Measurements from ENCODE around the gene PRKACA.

PRKACA gene

DNA sequence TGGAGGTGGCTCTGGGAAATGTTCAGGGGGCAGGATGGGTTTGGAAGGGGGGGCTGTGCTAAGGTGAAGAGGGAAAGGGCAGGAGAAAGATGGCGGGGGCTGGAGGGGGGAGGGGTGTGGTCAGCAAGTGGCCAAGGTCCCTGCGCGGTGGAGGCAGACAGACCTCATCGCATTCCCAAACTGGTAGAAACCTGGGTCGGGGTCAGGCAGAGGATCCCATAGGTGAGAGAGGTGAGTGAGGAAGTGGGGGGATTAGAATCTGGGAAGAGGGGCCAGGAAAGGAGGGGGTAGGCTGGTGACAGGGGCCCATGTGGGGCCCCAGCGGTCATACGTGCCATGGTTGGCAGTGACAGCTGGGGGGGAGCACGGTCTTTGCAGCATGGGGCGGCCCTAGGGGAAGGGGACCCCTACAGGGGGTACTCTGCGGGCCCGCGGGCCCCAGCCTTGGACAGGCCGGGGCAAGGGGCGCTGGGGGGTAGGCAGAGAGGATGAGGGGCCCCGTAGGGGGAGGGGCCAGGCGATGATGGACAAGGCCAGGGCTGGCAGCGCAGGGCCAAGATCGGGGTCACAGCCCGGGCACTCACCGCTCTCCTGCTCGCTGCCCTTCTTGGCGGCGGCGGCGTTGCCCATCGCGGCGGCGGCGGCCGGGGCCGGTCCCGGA, 514 bp downstream of the PRKACA start:
- DNase-seq (ENCODE audit: low read depth in 2 of 2) = no peak

GRCh38 chr19:14116525-14116917, 1.0 kb downstream of the PRKACA start:
- no peak for DNase-seq (ENCODE audit: low read depth in 2 of 2)

- DNase-seq (ENCODE audit: low read depth in 2 of 2) = no peak
Observed at GRCh38 chr19:14115756-14116155, 1.8 kb downstream of the PRKACA start.

GRCh38 chr19:14114854-14115253, 2.7 kb downstream of the PRKACA start:
- DNase-seq (ENCODE audit: low read depth in 2 of 2) = peak; percentile 36 to 44

DNA sequence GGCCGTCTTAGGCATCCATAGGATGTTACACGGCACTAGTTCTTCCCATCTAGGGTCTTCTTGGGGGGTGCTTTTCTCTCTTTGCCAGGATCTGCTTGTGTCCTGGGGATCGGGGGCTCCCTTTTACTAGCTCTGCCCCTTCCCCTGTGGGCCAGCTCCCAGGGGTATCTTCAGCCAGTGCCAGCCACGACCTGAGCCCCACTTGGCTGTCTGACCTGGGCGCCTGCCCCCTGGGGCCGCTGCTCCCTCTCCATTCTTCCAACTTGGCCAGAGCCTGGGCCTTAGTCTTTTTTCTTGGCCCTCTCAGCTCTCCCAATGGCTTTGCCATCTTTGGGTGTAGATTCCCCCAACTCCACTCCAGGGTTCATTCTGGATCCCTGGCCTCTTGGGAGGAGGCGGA, 3.1 kb downstream of the PRKACA start:
- no peak for DNase-seq (ENCODE audit: low read depth in 2 of 2)

GRCh38 chr19:14113762-14114414, 3.7 kb downstream of the PRKACA start:
- DNase-seq (ENCODE audit: low read depth in 2 of 2) = peak; percentile 45 to 60

- no peak for DNase-seq (ENCODE audit: low read depth in 2 of 2)
Observed at GRCh38 chr19:14112809-14113385, 4.7 kb downstream of the PRKACA start.

DNA sequence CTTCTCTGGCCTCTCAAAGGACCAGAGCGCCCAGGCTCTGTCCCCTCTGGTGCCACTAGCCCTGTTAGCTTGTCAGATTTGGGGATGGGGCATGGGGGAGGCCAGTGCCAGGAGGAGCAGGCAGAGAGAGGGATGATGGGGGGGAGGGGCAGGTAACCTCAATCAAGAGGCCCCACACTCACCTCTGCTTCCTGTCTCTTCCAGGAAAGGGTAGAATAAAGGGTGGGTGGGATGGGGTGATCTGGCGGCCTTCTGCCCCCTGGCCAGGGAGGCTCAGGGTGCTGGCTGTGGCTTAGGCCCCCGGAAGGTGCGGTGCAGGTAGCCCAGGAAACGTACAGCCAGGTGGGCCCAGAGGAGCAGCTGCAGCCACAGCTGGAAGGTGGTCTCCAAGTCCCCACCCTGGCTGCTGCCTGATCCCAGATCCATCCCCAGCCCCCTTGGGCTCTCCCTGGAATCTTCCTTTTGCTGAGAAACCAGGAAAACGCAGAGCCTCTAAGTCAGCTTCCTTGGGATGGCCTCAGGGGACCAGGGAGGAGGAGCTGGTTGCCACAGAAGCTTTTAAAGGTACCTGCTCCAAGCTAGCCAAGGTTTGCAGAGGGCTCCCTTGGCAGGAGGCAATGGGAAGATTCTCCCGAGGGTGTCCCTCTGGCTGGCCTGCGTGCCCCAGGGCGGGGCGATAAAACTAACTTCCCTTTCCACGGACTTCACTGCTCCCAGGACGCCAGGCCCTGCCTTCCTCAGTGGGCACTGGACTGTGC, 5.3 kb downstream of the PRKACA start:
- no peak for DNase-seq (ENCODE audit: low read depth in 2 of 2)

- DNase-seq (ENCODE audit: low read depth in 2 of 2) = no peak
Observed at GRCh38 chr19:14111486-14111885, 6.1 kb downstream of the PRKACA start.

DNA sequence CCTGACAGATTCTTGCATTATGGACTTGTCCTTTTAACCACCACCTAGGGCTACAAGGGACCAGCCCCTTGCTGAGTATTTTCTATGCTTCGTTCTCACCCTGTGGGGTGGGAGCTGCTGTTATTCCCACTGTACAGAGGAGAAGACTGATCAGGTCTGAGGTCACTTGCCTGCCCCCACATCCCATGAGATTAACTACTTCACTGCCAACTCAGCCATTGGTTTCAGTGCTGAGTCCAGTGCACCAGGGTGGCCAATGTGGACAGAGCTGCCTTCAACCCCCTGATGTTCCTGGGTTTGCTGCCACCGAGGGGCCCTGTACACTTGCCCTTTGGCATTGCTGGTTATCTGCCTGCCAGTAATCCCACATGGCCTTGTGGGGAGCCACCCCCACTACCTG, 6.9 kb downstream of the PRKACA start:
- DNase-seq (ENCODE audit: low read depth in 2 of 2) = no peak

- DNase-seq (ENCODE audit: low read depth in 2 of 2) = no peak
Observed at GRCh38 chr19:14107581-14108461, 9.7 kb downstream of the PRKACA start.

DNA sequence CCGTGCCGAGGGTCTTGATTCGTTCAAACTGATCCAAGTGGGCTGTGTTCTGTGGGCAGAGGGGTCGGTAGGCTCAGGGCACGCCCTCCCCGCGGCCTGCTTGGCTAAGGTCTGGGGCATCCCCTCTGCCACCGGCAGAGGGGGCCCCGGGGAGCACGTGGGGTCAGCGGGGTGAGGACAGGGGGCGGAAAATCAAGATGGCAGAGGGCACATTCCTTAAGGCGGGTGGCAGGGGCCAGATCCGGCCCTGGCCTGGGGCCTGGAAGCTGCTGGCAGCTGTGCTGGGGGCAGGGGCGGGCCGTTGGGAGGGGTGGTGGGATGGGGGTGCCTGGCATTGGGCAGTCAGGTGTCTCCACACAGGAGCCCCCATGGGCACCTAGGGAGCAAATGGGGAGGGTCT, 10.7 kb downstream of the PRKACA start:
- DNase-seq (ENCODE audit: low read depth in 2 of 2) = no peak

DNA sequence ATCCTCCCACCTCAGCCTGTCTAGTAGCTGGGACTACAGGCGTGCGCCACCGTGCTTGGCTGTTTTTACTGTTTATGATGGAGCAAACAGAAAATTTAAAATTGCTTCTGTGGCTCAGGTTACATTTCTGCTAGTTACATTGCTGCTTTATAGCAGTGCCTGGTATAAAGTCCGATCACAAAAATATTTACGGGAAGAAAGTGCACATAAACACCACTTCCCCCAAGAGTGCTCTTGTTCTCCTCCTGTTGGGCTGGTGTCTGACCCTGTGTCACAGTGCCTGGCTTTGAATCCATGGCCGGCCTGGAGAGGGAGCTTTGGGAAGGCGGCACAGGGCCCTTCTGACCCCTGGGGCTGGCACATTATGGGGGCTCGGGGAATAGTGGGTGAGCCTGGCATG, 11.9 kb downstream of the PRKACA start:
- DNase-seq (ENCODE audit: low read depth in 2 of 2) = no peak

DNA sequence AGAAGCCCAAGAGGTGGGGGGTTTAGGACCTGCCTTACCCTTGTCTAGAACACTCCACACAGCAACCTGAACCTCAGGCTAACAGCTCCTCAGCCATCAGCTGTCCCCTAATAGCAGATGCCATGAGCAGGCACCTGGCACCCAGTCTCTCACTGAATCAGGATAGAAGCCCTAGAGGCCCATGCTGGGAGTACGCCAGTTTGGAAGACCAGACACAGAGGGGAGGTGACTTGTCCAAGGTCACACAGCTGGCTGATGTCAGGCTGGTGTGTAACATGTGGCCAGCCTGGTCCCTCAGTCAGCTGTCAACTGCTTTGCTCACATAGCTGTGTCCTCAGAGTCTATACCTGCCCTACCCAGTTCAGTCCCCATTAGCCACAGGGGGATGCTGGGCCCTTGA, 14.3 kb downstream of the PRKACA start:
- DNase-seq (ENCODE audit: low read depth in 2 of 2) = no peak

DNA sequence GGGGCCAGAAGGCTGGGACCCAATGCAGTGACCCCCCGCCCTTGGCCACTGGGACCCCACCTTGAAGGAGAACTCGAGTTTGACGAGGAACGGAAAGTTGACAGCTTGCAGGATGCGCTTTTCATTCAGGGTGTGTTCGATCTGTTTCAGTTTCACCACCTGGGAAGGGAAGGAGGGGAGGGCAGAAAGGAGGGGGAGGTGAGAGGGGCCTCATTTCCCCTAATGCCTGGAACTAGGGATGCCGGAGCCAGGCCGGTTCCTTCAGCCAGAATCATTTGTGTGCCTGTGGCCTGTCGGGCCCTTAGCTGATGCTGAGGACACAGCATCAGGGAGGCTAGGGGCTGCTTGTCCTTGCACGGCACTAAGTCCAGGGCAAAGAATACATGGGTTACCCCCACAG, 14.8 kb downstream of the PRKACA start:
- no peak for DNase-seq (ENCODE audit: low read depth in 2 of 2)

DNA sequence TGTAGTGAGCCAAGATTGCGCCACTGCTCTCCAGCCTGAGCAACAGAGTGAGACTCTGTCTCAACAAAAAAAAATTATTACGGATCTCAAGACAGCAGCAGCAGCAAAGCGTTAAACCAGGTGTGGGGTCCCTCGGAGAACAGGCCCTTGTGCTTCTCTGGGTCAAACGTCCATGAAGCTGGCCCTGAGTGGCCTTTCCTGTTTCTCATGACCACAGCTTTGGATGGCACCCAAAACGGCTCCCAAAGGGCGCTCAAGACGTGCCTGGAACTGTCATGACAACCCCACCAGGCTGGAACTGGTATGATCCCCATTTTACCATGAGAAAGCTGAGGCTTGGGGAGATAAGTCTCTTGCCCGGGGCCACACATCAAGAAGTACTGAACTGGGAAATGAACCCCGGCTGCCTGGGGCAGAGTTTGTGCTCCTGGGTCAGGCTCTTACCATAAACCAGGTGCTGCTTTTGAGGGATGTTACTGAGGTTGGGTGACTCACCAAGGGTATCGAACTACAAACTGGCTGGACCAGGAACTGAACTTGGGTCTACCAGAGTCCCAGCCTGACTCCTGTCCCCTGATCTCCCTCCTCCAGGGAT, 15.4 kb downstream of the PRKACA start:
- no peak for DNase-seq (ENCODE audit: low read depth in 2 of 2)

GRCh38 chr19:14101003-14101545, 16.5 kb downstream of the PRKACA start:
- no peak for DNase-seq (ENCODE audit: low read depth in 2 of 2)

GRCh38 chr19:14097532-14098151, 19.9 kb downstream of the PRKACA start:
- DNase-seq (ENCODE audit: low read depth in 2 of 2) = no peak

DNA sequence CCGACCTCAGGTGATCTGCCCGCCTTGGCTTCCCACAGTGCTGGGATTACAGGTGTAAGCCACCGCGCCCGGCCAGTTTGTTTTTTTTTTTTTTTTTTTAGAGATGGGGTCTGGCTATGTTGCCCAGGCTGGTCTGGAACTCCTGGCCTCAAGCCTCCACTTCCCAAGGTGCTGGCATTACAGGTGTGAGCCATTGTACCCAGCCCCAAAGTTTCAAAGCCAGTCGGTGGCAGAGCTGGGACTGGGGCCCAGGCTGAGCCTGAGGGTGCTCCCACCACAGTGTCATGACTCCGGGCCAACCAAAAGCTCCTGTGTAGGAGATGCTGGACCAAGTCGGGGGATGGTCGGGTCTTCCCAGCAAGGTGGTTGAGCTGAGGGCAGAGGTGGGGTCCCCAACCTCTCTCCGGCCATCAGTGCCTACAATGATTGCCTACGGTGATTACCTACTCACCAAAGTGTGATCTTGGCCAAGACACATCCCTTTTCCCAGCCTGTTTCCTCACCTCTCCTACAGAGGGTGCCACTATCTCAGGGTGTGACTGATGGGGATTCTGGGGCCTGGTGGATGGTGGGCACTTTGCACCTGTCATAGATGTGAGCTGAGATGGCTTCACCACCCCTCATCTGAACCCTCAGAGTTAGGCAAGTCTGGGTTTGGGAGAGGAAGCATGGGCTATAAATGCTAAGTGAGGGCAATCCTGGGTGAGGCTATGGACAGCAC, 21.1 kb downstream of the PRKACA start:
- no peak for DNase-seq (ENCODE audit: low read depth in 2 of 2)

DNA sequence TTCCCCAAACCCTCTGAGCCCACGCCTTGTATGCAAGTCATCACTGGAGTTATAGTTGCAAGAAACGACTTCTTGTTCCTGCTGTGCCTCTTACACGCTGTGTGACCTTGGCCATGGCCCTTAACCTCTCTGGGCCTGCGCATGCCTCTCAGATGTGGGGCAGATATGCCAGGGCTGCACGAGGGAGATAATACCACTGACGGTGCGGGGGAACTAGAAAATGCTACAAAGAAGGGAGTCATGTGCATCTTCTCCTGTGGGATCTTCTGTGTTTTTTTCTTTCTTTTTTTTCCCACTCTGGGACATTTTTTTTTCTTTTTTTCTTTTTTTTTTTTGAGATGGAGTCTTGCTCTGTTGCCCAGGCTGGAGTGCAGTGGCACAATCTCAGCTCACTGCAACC, 22.7 kb downstream of the PRKACA start:
- no peak for DNase-seq (ENCODE audit: low read depth in 2 of 2)
